Stimulated activated CD8-positive, alpha-beta memory T cell treated with anti-CD3 and anti-CD28 coated beads, Interleukin-4, amount 100 ng/mL, for 1 hour (primary cell): Measurements from ENCODE around the gene PRCD.
A peak's percentile ranks its signal among the peaks of the same experiment; 100 is the strongest.
"Not testable (repeated sequence)": the region's sequence is repeated elsewhere in the genome, so short reads cannot be mapped to it uniquely, and the experiment has no call there.

ENCODE experiments used
- DNase-seq, 2 donors: peaks; one replicate each; pipeline ENCODE4 v3.0.0-alpha.2; 2020; ENCODE audit warnings: low read depth in 2 of 2, low spot score in 1 of 2

PRCD gene

DNA sequence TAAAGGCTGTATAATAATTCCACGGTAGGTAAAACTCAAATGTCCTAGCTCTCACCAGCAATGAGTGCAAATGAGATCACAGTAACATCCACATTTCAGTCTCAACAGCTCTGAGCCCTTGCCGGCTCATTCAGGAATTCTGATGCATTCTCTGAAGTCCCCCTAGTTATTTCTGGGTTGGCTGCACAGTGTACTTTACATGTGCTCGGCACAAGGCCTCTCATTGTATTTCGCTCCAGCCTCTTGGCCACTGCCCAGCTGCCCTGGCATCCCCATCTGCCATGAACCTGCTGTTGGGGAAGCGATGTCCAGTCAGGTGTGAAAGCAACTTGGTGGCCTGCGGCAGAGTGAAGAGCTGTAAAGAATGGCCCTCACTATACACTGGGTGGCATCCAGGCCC, 14.3 kb downstream of the PRCD start:
- no peak for DNase-seq

DNA sequence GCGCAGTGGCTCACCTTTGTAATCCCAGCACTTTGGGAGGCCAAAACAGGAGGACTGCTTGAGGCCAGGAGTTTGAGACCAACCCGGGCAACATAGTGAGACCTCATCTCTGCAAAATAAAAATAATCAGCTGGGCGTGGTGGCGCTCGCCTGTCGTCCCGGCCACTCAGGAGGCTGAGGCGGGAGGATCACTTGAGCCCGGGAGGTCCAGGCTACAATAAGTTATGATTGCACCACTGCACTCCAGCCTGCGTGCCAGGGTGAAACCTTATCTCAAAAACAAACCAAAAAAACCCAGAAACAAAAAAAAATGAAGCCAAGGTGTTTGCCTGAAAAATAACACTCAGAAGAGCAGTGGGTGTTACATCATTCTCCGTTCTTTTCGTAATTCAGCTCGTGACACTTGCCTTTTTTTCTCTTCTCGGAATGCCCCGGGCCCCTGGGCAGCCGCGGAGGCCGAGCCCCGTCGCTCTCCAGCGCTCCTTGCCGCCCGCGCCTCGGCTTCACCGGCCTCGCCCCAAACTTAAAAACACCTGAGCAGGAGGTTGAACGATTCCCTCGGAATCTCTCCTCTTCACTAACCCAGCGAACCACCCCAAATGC, 17.0 kb downstream of the PRCD start:
- no peak for DNase-seq

DNA sequence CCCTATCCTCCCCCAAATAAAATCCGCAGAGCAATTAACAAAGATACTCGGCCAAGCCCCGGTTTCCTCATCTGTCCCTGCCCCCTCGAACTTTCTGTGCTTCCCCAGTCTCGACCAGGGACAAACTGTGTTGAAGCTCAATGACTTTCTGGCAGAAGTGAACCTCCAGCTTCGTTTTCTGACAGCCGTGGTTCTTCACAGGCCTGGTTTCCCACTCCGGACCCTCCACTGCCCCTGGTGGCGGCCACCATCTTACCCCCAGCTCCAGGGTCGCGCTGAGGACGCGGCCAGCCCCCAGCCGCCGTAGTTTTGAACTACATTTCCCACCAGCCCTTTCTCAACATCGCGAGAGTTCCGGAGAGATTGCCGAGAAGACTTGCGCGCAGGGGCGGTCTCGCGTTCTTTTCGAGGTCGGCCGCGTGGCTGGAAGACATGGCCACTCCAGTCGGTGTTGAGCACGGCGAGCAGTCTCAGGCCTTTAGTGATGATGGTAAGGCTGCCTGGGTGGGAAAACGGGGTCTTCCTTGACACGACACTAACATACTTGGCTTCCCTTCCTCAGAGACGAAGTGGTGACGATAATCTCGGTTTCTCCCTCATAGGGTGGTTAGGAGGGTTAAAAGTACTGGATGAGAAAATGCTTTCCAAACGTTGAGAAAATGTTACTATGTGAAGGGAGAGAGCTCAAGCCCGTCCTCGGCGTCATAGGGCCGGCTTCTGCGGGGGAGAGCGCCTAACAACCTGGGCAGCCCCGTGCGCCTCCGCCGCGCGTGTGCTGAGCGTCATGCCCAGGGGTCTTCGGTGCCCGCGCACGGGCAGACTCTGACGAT, 17.7 kb downstream of the PRCD start:
- peak; percentile 75 to 81 for DNase-seq

DNA sequence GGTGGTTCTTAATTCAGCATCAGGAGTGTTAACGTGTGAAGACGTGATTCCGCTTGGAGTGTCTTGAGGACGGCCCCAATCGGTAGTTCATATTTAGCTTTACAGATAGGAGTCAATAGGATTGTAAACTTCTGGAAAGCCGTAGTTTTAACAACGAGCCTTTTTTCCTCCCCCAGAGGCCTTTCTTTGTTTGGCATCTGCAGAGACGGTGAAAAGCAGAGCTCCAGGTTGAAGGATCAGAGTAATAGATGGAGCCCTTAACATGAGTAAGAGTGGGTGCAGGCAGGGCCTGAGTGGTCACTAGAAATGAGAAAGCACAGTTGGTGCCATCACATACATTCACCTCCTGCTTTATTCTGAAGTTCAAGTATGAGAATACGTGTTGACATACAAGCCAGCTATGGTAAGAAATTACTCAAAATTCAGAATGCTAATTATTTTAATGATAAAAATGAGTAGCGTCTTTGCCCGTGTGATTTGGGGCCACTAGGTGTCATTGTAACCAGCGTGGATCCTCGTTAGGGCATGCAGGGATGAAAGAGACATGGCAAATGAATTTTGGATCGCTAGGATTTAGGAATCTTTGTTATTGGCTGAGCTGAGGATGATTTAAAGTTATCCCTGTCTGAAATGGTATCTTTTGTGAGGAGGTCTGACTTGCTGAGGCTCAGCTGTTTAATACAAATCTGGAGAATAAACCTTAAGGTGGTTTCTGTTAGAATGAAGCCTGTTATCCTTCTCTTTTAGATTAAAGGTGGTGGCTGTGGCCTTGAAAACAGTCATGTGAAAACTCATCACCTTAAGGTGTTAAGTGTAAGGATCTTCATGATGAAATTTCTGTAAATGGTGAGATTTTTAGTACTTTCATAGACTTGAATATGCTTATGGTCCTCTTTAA, 18.6 kb downstream of the PRCD start:
- DNase-seq, result no peak

DNA sequence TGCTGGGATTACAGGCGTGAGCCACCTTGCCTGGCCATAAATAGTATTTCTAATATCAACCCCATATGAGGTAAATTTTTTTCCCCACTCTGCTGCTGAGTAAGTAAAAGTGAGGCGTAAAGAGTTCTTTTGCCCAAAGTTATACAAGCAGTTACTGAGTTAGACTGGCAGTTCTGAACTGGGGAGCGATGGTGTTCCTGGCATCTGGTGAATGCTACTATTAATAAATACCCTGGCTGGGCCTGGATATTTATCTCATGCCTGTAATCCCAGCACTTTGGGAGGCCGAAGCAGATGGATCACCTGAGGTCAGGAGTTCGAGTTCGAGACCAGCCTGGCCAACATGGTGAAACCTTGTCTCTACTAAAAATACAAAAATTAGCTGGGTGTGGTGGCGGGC, 19.6 kb downstream of the PRCD start:
- not testable (repeated sequence) for DNase-seq

DNA sequence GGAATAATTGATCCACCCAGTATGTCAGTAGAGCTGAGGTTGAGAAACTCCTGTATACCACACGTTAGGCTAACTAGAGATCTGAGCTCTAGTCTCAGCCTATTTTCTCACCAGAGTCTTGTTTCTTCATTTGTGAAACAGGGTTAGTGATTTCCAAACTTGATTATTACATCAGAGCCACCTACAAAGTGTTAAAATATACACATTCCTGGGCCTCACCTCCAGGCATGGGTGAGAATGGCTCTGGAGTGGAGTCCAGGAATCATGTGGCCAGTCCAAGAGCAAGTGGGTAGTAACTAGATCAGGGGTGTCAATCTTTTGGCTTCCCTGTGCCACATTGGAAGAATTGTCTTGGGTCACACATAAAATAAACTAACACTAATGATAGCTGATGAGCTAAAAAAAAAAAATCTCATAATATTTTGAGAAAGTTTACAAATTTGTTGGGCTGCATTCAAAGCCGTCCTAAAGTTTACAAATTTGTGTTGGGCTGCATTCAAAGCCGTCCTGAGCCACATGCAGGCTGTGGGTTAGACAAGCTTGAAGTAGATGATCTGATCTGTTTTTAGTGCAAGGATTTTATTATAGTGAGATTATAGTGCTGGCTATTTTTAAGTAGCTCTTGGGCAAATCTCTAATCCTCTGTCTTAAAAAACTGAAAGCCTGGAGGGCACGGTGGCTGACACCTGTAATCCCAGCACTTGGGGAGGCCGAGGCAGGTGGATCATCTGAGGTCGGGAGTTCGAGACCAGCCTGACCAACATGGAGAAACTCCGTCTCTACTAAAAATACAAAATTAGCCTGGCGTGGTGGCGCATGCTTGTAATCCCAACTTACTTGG, 20.4 kb downstream of the PRCD start:
- no peak for DNase-seq

DNA sequence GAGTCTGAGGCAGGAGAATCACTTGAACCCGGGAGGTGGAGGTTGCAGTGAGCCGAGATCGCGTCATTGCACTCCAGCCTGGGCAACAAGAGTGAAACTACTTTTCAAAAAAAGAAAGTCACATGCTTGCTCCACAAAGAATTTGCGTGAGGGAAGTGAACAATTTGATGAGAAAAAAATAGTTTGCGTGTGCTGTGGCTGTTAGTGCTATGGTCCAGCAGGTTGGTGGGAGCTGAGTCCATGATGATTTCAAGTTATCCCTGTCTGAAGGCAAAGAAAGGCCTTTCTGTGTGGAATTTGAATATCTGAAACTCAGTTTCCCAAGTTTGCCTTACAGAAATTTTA, 21.0 kb downstream of the PRCD start:
- no peak for DNase-seq

DNA sequence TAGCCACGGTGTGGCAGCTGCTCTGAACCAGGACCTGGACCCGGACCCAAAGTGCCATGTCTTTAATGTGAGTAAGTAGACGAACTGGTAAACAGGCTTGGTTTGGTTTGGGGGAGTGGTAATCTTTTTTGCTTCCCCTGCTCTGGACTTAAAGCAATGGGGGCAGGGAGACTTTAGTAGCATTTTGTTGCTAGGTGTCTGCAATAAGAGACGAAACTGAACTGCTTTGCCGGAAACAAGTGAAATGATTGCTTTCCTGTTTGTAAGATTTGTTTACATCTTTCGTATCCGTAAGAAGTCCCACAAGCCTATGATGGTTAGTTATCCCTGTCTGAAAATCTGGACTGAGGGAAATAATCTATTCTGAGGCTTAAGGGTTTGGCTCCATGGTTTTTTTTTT, 21.5 kb downstream of the PRCD start:
- DNase-seq, result no peak

DNA sequence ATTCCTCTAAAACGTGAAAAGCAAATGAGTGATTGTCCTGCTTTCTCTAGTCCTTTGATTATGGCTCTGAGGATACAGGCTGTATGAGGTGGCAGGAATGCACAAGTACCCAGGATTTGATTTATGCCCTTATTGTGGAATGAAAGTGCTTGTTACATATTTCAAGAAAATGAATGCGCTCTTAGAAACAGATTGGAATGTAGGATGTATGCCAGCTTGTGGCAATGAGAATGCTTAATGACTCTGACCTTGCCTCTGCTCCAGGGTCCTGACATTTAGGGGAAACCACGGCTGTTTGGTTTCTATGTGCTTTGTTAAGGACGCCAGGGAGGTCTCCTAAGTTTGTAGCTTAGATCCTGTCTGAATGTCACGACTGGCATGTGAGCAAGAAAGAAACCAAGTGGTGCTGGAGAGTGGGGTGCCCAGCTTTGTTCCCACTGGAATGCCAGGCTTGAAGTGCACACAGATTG, 22.0 kb downstream of the PRCD start:
- DNase-seq, result no peak

DNA sequence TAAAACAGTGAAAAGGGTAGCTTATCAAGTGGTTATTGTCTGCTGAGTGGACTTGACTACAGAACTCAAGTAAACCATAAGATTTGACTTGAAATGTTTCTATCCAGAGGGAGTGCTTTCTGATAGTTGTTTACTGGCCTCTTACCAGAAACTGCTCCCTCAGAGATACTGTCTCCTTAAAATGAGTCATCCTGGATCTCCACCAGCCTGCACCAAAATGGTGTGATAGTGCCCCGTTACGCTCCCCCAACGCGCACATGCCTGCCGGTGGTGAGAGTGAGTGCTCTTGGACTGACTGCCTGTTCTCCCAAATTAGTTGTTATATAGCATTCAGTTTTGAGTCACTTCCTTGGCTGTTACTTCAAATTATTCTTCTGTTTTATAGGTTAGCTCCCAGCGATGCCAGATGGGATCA, 22.9 kb downstream of the PRCD start:
- DNase-seq, result no peak

DNA sequence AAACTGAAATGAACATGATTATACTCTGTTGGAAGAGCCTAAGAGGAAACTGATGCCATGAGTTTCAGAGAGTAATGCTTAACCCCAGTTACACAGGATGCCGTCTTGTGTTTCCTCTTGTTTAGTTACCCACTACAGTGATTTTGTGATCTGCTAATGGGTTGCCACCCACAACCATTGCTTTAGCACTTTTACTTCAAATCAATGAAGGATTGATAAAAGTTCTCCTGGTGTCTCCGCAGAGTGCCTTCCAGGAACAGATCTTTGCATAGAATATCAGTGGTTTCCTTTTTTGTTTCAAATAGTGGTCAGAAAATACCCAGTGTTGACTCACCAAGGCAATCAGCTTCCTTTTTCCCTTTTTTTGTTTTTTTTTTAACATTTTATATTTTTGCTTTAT, 23.5 kb downstream of the PRCD start:
- not testable (repeated sequence) for DNase-seq

DNA sequence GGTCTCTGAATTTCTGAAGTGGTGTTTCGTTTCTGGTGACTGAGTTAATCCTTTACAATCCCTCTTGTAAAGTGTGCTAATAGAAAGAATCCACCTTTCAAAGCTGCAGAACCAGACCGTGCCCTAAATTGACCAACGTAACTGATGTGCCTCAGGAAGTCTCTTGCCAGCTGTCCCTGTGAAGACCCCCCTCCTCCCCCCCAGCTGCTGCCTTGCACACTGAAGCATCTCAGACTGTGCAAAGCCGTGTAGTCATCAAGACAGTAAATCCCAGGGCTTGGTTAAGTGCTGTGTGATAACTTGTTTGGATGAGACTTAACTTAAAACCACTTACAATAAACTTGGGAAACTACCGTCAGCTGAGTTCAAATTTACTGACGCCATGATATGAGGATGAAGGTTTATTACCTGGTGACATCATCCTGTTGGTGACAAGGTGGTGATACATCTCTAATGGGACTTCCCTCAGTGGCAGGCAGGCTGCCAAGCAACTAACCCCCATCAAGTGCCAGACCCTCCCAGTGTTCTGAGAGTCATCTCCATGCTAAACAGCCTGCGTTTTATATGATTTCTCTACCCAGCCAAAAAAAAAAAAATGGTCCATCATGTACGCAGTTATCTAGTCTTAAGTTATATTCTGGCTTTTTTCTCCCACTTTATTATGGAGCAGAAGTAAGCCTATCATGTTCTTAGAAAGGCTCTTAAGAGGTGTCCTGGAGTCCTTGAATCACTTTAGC, 25.3 kb downstream of the PRCD start:
- DNase-seq, result not testable (repeated sequence)

DNA sequence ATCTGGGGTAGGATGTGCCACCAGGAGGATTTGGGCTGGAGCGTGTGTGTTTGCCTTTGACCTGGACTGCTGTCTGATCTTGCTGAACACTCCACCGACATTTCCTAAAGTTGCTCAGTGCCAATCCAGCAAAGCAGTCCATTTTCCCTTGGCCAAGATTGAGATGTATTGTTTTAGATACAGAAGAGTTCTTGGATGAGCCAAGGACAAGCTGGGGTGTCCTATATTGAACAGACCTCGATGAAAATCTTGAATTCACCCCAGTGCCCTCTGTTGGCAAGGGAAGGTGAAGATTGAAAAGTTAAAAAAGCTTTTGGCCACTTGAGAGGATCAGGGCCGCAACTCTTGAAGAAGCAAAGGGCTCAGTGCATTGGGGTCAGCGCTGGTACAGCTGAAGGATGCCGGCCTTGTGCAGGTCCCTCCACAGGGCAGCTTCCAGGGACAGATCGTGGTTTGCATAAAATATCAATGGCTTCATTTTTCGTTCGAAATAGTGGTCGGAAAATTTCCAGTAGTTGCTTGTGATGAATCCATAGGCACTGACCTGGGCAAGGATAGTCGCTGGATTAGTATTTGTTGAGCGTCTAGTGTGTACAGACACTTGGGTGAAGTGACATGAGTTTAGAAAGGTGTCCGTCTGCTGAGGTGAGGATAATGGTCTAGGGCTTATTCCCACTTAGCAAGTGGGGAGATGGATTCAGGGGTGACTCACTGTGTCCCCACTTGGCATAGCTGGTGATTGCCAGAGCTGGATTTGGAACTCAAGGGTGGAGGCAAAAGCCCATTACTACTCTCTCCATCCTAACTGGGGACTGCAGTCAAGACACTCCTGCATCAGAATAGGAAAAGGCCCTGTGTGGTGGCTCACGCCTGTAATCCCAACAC, 26.1 kb downstream of the PRCD start:
- DNase-seq, result no peak

DNA sequence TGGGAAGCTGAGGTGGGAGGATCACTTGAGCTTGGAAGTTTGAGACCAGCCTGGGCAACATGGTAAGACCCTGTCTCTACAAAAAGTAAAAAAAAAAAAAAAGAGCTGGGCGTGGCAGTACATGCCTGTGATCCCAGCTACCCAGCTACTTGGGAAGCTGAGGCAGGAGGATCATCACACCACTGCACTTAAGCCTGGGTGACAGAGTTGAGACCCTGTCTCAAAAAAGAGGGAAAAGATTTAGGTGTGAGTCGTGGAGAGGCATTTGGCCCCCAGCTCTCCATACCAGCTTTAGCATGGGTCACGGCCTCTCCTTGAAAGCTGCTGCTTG, 26.7 kb downstream of the PRCD start:
- no peak for DNase-seq

DNA sequence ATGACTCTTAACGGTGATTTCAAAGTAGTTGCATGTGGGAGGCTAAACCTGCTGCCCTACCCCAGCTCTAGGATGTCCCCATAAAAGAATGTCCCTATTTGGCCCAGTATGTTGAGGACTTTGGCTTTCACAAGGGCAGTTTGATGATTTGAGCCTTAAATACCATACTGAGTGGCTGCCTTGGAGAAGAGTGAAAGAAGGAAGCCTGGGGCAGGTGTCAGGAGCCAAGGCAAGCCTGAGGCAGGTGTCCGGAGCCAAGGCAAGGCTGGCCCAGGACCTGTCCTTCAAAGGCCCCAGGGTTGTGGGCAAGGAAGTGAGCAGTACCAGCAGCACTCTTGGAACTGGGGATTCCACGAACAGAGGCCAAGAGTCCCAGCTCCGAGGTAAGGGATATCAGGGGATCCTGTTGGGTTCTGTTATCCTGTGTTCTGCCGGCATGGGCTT, 27.2 kb downstream of the PRCD start:
- DNase-seq, result no peak

DNA sequence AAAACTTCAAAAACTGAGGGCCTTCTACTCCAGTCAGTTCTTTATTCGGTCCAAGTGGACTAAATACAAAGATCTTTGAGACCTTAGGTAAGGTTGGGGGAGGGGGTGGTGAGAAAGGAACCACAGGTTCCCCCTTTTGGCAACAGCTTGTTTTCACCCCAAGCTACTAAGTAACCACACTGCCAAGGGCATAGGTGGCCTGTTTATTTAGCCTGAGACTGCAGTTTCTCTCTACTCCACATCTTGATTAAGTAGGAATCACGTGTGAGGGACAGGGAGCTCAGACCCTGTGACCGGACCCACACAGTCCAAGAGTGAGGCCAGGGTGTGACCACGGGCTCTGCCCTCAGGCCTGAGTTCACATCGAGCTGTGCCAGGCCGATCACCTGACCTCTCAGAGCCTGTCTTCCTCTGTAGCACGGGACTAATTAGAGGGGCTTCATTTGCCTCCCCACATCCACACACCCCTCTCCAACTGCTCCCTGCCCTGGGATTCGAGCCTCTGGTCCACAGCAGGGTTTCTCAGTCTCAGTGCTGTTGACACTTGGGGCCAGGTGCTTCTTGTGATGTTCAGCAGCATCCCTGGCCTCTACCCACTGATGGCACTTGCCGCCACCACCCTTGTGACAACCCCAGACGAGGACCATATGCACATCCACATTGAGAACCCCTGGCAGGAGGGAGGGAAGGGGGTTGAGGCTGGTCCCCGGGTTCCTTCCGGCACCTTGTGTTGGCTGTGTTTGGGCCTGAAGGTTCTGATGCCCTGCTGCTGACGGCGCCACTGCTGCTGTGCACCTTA, 28.0 kb downstream of the PRCD start:
- DNase-seq, result no peak

DNA sequence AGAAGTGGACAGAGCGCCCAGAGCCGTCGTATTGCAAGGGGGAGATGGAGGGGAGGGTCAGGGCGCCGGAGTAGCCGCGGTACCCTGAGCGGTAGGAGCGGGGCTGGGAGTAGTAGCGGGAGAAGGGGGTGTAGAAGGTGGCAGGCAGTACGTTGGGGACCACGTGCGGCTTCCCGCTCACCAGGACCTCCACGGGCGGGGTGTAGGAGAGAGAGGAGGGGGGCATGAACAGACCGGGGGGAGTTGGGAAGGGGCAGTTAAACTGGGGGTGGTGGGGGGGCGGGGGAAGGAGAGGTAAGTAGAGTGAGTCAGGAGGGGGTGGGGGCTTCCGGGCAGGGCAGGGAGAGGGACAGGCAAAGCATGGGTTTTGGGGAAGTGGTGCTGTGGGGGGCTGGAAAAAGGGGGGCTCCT, 29.0 kb downstream of the PRCD start:
- DNase-seq, result no peak

DNA sequence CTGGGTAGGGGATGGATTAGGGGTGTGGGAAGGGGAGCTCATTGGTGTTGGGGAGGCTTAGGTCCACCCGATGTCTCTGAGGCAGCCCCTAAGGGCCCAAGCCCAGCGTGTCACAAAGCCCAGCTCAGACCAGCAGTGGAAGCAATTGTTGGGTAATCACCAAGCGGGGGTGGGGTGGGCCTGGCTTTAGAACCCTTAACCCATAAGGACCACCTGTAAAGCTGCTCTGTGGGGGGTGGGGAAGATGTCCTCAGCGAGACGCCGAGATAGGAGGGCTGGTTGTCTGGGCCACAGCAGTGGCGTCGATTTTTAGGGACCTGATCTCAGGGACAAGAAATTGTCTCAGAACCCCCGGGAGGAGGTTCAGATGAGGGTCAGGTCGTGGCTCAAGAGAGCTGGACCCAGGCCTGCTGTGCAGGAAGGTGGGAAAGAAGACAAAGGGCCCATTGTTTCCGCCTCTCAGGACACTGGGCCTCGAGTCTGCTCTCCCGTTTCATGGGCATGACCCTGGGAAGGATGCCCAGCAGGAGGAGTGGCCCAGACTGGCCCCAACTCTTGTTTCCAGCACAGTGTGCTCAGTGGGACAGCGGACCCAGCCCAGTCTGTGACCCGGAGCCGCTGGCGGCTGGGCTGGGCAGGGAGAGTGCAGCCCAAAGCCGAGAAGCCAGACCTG, 29.9 kb downstream of the PRCD start:
- no peak for DNase-seq
